HG02642 (cell line): ENCODE results near the gene NCAN.

Experiments
- ATAC-seq: cut with Tn5 transposase; IDR thresholded peaks from one replicate; pipeline ENCODE4 v1.9.1; 2021; ENCODE audit warnings: mild to moderate bottlenecking; ENCODE audit not compliant: unreplicated experiment, poor library complexity

The NCAN gene

DNA sequence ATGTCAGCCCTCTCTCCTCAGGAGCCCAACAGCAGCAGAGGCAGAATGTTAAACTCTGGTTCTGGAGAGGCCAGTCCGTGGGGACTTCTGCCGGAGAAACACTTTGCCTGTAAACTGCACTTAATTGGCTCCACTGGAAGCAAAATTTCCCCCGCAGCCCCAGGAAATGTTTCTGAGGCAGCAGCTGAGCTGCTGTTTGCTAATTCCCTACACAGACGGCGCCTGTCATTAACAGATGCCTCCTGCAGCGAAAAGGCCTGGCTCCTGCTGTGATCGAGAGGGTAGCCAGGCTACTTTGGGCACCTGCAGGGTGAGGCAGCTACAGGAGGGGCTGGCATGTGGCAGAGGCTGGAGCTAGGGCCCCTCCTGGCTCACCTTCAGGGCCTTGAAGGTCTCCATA lies 66.6 kb downstream of the NCAN start:
- ATAC-seq: no peak

- no peak for ATAC-seq
Measured at GRCh38 chr19:19279062-19279612, 67.4 kb downstream of the NCAN start.

GRCh38 chr19:19279853-19280252 lies 68.1 kb downstream of the NCAN start:
- no peak for ATAC-seq

GRCh38 chr19:19280561-19280960 lies 68.8 kb downstream of the NCAN start:
- no peak for ATAC-seq

- no peak for ATAC-seq
Measured at GRCh38 chr19:19285686-19286085, 73.9 kb downstream of the NCAN start.

DNA sequence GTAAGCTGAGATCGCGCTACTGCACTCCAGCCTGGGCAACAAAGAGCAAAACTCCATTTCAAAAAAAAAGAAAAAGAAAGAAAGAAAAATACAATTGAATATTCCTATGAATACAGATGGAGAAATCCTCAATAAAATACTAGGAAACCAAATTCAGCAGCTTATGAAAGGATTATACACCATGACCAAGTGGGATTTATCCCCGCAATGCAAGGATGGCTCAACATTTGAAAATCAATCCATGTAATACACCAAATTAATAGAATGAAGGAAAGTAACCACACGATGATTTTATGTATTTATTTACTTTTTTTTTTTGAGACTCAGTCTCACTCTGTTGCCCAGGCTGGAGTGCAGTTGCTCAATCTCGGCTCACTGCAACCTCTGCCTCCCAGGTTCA lies 80.8 kb downstream of the NCAN start:
- ATAC-seq: no peak

- ATAC-seq: no peak
Measured at GRCh38 chr19:19294914-19295313, 83.2 kb downstream of the NCAN start.

DNA sequence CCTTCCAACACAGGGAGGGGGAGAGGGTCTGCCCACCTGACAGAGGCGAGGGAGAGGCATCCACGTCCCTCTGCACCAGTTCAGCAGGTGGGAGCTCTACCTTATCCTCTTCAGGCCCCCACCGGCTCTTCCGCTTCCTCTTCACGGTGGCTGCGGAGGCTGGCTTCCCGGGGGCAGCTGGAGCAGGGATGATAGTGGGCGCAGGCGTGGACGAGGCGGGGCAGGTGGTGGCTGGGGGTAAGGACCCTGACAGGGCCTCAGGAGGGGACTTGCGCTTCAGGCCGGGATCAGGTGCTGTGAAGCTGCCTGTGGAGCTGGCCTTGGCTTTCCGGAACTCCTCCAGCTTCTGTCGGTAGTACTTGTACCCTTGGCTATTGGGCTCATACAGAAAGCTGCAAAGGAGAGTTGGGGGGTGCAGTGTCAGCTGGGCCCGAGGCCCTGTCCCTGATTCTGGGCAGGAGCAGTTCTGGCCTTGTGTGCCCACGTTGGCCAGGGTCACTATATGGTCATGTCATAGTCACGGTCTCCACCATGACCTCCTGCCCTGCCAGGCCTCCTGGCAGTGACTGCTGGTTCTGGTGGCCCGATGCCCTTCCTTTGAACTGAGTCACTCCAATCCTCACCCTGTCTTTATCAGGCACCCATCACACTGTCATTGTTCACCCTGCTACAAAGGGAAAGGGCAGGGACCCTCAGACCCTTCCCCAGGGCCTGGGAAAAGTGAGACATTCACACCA lies 85.4 kb downstream of the NCAN start:
- ATAC-seq: no peak

GRCh38 chr19:19297759-19298158 lies 86.0 kb downstream of the NCAN start:
- ATAC-seq: no peak

DNA sequence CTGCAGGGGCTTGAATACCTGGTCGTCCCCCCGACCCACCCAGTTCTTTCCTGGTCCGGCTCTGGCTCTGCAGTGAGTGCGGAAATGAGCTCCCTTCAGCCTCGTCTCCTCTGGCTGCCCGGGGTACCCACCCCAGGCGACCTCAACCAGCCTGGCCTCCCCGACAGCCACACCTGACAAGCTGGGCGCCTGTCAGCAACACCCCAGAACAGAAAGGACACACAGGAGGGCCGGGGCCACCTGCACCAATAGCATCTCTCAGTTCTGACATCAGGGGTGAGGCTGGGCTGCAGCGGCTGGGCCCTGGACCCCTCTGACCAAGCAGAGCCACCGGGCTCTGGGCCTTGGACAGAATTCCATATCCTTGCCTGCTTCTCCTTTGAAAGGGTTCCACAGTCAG lies 88.9 kb downstream of the NCAN start:
- no peak for ATAC-seq
